HCT116 (cell line): ENCODE measurements around the gene TYW5. TPM values are rescaled to one million over a fixed set of nuclear protein-coding genes. Genes with fewer than 3 reads are reported as not detected.

Experiments used
- ATAC-seq: fragments of 200-7000 bp; cut with Tn5 transposase; 2 replicates; pipeline ENCODE4 v1.9.1; 2020; ENCODE audit warnings: mild to moderate bottlenecking, moderate library complexity
- BruUV-seq: library from RNA; stranded (reverse); fragments of 400-500 nt; replicated peaks from 2 replicates; lab custom pipeline; 2021; lab: Mats Ljungman, UMichigan
- CTCF ChIA-PET: fragments of 300-600 bp; sonication (Branson Sonifier 250); formaldehyde crosslinking; loops from one replicate; lab custom pipeline; 2021; ENCODE audit warnings: antibody characterized with exemption; lab: Charles Lee
- POLR2A ChIA-PET: fragments of 300-600, 350-600 bp; sonication (Branson Sonifier 250); formaldehyde crosslinking; loops from one replicate; lab custom pipeline; 2021; ENCODE audit warnings: antibody characterized with exemption; lab: Charles Lee
- RAD21 ChIA-PET, 2 experiments: fragments of 300-600 bp; sonication (Branson Sonifier 250); formaldehyde crosslinking; loops; one replicate each; lab custom pipeline; 2023; ENCODE audit warnings: low total read pairs in 2 of 2; ENCODE audit not compliant: uncharacterized antibody in 2 of 2, unreplicated experiment in 2 of 2, low non-redundant PET in 1 of 2; lab: Charles Lee
- DNase-seq: peaks from one replicate; pipeline ENCODE4 v3.0.0-alpha.2; 2010; ENCODE audit warnings: low read depth, low spot score
- H2AFZ ChIP-seq: fragments of 200-600 bp; shearing (Covaris generic), sonication (generic); 2 replicates; pipeline ENCODE4 v1.6.1; 2017; ENCODE audit warnings: low read depth, mixed run types, mixed read lengths, antibody characterized with exemption, low read length; ENCODE audit not compliant: poor library complexity, severe bottlenecking
- H3K27ac ChIP-seq: 2 replicates; pipeline ENCODE4 v1.5.1; 2012; ENCODE audit warnings: low read depth, low read length
- H3K27me3 ChIP-seq: fragments of 200-600 bp; sonication (generic); 2 replicates; pipeline ENCODE4 v1.6.1; 2016; ENCODE audit warnings: mixed run types, low read length, mixed read lengths; ENCODE audit not compliant: insufficient read depth
- H3K36me3 ChIP-seq, 2 experiments: fragments of 200-500 bp in 1 of 2; fragments of 200-600 bp in 1 of 2; sonication (Bioruptor generic) in 1 of 2; sonication (generic) in 1 of 2; 2 replicates each; pipeline versions ENCODE4 v1.5.1 to v1.6.1; 2014 to 2016; ENCODE audit warnings: low read length in 2 of 2, inconsistent platforms in 1 of 2, mixed read lengths in 1 of 2, mixed run types in 1 of 2; ENCODE audit not compliant: insufficient read depth in 2 of 2, control insufficient read depth in 1 of 2
- H3K4me1 ChIP-seq, 2 experiments: fragments of 200-600 bp in 1 of 2; sonication (generic) in 1 of 2; 2 replicates each; pipeline versions ENCODE4 v1.5.1 to v1.6.1; 2012 to 2017; ENCODE audit warnings: low read length in 2 of 2, inconsistent platforms in 1 of 2, mild to moderate bottlenecking in 1 of 2, mixed read lengths in 1 of 2, mixed run types in 1 of 2, moderate library complexity in 1 of 2; ENCODE audit not compliant: insufficient read depth in 2 of 2, control insufficient read depth in 1 of 2
- H3K4me2 ChIP-seq: fragments of 200-600 bp; sonication (generic); 2 replicates; pipeline ENCODE4 v1.6.1; 2017; ENCODE audit warnings: mixed run types, low read length, mixed read lengths
- H3K4me3 ChIP-seq, 2 experiments: fragments of 200-600 bp in 1 of 2; sonication (generic) in 1 of 2; replicated peaks in 1 of 2; 2 replicates each; pipeline ENCODE4 v1.5.1; 2011 to 2016; ENCODE audit warnings: low read length in 2 of 2, control low read depth in 1 of 2, low read depth in 1 of 2, mild to moderate bottlenecking in 1 of 2, mixed read lengths in 1 of 2, mixed run types in 1 of 2
- H3K79me2 ChIP-seq: fragments of 200-600 bp; sonication (generic); 2 replicates; pipeline ENCODE4 v1.6.1; 2017; ENCODE audit warnings: mild to moderate bottlenecking, mixed run types, low read length, moderate library complexity, mixed read lengths; ENCODE audit not compliant: insufficient read depth
- H3K9ac ChIP-seq: fragments of 200-600 bp; sonication (generic); 2 replicates; pipeline ENCODE4 v1.6.1; 2016; ENCODE audit warnings: low read length, mixed read lengths
- H3K9me2 ChIP-seq: fragments of 200-600 bp; sonication (generic), shearing (Covaris generic); 2 replicates; pipeline ENCODE4 v1.6.1; 2017; ENCODE audit warnings: mixed run types, mild to moderate bottlenecking, moderate library complexity; ENCODE audit not compliant: insufficient read depth
- H3K9me3 ChIP-seq, 2 experiments: fragments of 200-500 bp in 1 of 2; fragments of 200-600 bp in 1 of 2; sonication (Bioruptor generic) in 1 of 2; sonication (generic) in 1 of 2; 2 replicates each; pipeline ENCODE4 v1.6.1; 2014 to 2017; ENCODE audit warnings: low read length in 2 of 2, mixed read lengths in 2 of 2, inconsistent platforms in 1 of 2, low read depth in 1 of 2, mild to moderate bottlenecking in 1 of 2, mixed run types in 1 of 2, moderate library complexity in 1 of 2; ENCODE audit not compliant: control insufficient read depth in 1 of 2, insufficient read depth in 1 of 2
- H4K20me1 ChIP-seq: fragments of 200-600 bp; sonication (generic), shearing (Covaris generic); 2 replicates; pipeline ENCODE4 v1.6.1; 2017; ENCODE audit warnings: mixed run types, mild to moderate bottlenecking, moderate library complexity; ENCODE audit not compliant: insufficient read depth
- EGR1 ChIP-seq: IDR thresholded peaks from 2 replicates; pipeline ENCODE4 v1.6.1; 2012; ENCODE audit warnings: low read depth
- ELF1 ChIP-seq: IDR thresholded peaks from 2 replicates; pipeline ENCODE4 v1.6.1; 2012; ENCODE audit warnings: low read depth, borderline replicate concordance
- EZH2 ChIP-seq: fragments of 200-600 bp; sonication (generic); IDR thresholded peaks from 2 replicates; pipeline ENCODE4 v1.6.1; 2017; ENCODE audit warnings: antibody characterized with exemption, mixed run types
- EZH2phosphoT487 ChIP-seq: fragments of 200-600 bp; IDR thresholded peaks from 2 replicates; pipeline ENCODE4 v1.6.1; 2018; ENCODE audit warnings: antibody characterized with exemption, borderline replicate concordance
- POLR2AphosphoS5 ChIP-seq: IDR thresholded peaks from 2 replicates; pipeline ENCODE4 v1.6.1; 2011; ENCODE audit warnings: mild to moderate bottlenecking, low read depth, low read length, moderate library complexity
- REST ChIP-seq: IDR thresholded peaks from 2 replicates; pipeline ENCODE4 v1.6.1; 2012; ENCODE audit warnings: low read depth
- YY1 ChIP-seq: IDR thresholded peaks from 2 replicates; pipeline ENCODE4 v1.6.1; 2011; ENCODE audit warnings: low read length, low read depth, moderate library complexity, mild to moderate bottlenecking; ENCODE audit not compliant: insufficient replicate concordance; ENCODE audit errors: extremely low read depth
- ZBTB33 ChIP-seq: IDR thresholded peaks from 2 replicates; pipeline ENCODE4 v1.6.1; 2011; ENCODE audit warnings: mild to moderate bottlenecking, low read length, moderate library complexity; ENCODE audit not compliant: insufficient replicate concordance; ENCODE audit errors: extremely low read depth
- intact Hi-C: fragments of 100-400 bp; cut with micrococcal nuclease; formaldehyde crosslinking; loops from 2 replicates; pipeline ENCODE4 v1.10.0; 2022
- total RNA-seq: library from RNA; stranded (reverse); gene quantifications from one replicate; pipeline ENCODE4 v1.2.1, GENCODE V29; 2021; ENCODE audit not compliant: unreplicated experiment
- TF ChIP-seq, protein P1 (sequence below): IDR thresholded peaks from 2 replicates; pipeline ENCODE4 v1.6.1; 2012

The TYW5 gene
- total RNA-seq, 1 experiment from 2014 or later, result 7.7 TPM

DNA sequence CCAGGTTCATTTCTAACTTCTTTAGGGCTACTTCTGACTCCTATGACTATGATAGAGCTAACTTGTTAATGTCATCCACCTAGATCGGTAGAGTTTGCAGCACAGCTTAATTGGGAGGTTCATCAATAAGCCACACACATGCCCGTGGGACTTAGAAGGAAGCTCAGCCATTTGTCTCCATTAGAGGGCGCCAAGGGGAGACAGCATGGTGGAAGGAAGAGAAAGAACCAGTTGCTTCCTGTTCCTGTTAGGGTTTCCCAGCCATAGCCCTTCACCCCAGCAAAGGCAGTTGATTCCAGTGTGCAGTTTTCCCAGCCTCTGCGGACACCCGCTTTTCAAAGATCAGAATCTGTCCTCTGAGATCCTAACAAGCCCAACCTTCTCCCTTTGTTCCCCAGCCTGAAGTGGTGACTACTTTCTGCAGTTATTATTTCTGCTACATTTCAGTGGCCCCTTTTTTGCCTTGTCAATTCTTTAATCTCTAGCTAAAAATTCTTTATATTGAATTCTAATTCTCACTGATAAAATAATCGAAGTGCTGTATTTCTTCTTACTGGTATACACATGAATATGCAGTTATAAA, 30.4 kb upstream of the TYW5 start (continued):
- peak; percentile 37 for TF ChIP-seq POLR2AphosphoS5
- TF ChIP-seq, all 23 proteins: peak for 7

- Histone ChIP-seq H3K27ac (no peak overlapping the region), H3K79me2 (no peaks in the 10 kb centered on the region), H3K4me3 (no peak overlapping the region), H3K9me2 (no peaks in the 10 kb centered on the region), H3K4me1 (peaks cover 0 to 10% of the 10 kb centered on the region in 2 experiments; a peak in 2 of 4 replicates), H3K27me3 (no peaks in the 10 kb centered on the region), H3K9me3 (no peaks in the 10 kb centered on the region), H3K36me3 (no peaks in the 10 kb centered on the region), H3K9ac (no peak overlapping the region), H4K20me1 (no peaks in the 10 kb centered on the region), H3K4me2 (no peak overlapping the region), H2AFZ (no peak overlapping the region)
- BruUV-seq, result no TSS peak
- no peak for ATAC-seq
- ChIA-PET RAD21 (no interaction called here), CTCF (interaction anchor here (1.2 to 4.5 kb wide), 4 partner anchors 9 to 497 kb away, joined by 3 to 60 read pairs (median 7); no protein-coding TSS in a partner anchor), POLR2A (interaction anchor here (1.8 kb wide), 1 partner anchor 9 kb away, joined by 7 read pairs; no protein-coding TSS in a partner anchor)
- intact Hi-C loops, result loop anchor here (1.0 kb wide), 1 partner anchor 487 kb away; no protein-coding TSS in a partner anchor
- TF ChIP-seq EZH2phosphoT487, result no peak
- TF ChIP-seq EZH2, result no peak
- no peak for TF ChIP-seq YY1
- TF ChIP-seq POLR2AphosphoS5, result no peak
- TF ChIP-seq, protein P1, sequence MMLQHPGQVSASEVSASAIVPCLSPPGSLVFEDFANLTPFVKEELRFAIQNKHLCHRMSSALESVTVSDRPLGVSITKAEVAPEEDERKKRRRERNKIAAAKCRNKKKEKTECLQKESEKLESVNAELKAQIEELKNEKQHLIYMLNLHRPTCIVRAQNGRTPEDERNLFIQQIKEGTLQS, result no peak
- TF ChIP-seq ZBTB33, result no peak
- TF ChIP-seq REST, result no peak
- TF ChIP-seq EGR1, result no peak
- no peak for TF ChIP-seq ELF1
- DNase-seq, result no peak
These were observed 29.5 kb upstream of the TYW5 start for GRCh38 chr2:199984755-199985154.
